ENCODE measurements around the gene ENTREP1.

The ENTREP1 gene, protein sequence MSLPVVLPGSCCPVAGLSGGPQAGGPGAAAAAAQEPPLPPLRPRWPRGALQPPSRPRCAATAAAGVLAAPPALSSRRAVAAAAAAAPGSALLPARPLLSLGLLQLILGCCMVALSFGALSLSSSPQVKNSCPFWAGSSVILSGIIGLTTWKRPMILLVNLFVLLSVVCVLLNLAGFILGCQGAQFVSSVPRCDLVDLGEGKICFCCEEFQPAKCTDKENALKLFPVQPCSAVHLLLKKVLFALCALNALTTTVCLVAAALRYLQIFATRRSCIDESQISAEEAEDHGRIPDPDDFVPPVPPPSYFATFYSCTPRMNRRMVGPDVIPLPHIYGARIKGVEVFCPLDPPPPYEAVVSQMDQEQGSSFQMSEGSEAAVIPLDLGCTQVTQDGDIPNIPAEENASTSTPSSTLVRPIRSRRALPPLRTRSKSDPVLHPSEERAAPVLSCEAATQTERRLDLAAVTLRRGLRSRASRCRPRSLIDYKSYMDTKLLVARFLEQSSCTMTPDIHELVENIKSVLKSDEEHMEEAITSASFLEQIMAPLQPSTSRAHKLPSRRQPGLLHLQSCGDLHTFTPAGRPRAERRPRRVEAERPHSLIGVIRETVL

GRCh38 chr9:69324549-69325401 is at the start of gene ENTREP1:
Gene ENTREP1 (plus strand): TSS chr9:69325215. CDS start chr9:69325310, 95 bp downstream.
- H3K4me3 ChIP-seq (ENCODE audit: low read depth, low read length): no peak within 1 kb of the TSS
- DNase-seq (ENCODE audit: low read depth): no peak
- TF ChIP-seq CTCF (IDR thresholded peaks at IDR 0.05; ENCODE audit: low read depth, low read length): no peak
- no peak for TF ChIP-seq POLR2A (IDR thresholded peaks at IDR 0.05; ENCODE audit: extremely low read depth, insufficient read length)
- no peak for TF ChIP-seq MYC (IDR thresholded peaks at IDR 0.05; ENCODE audit: low read depth, low read length)
- TF ChIP-seq, protein P1, sequence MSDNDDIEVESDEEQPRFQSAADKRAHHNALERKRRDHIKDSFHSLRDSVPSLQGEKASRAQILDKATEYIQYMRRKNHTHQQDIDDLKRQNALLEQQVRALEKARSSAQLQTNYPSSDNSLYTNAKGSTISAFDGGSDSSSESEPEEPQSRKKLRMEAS (IDR thresholded peaks at IDR 0.05; ENCODE audit: low read depth, low read length): no peak

GRCh38 chr9:69276775-69277174 is 48.2 kb upstream of the ENTREP1 start:
- H3K4me3 ChIP-seq (ENCODE audit: low read depth, low read length): no peak overlapping the region
- TF ChIP-seq, protein P1 (IDR thresholded peaks at IDR 0.05; ENCODE audit: low read depth, low read length): no peak
- no peak for TF ChIP-seq POLR2A (IDR thresholded peaks at IDR 0.05; ENCODE audit: extremely low read depth, insufficient read length)
- DNase-seq (ENCODE audit: low read depth): no peak

GRCh38 chr9:69279084-69279731 is 45.8 kb upstream of the ENTREP1 start:
- H3K4me3 ChIP-seq (ENCODE audit: low read depth, low read length): no peak overlapping the region
- no peak for DNase-seq (ENCODE audit: low read depth)
- TF ChIP-seq, protein P1 (IDR thresholded peaks at IDR 0.05; ENCODE audit: low read depth, low read length): no peak
- TF ChIP-seq CTCF (IDR thresholded peaks at IDR 0.05; ENCODE audit: low read depth, low read length): no peak
- no peak for TF ChIP-seq POLR2A (IDR thresholded peaks at IDR 0.05; ENCODE audit: extremely low read depth, insufficient read length)
- TF ChIP-seq MYC (IDR thresholded peaks at IDR 0.05; ENCODE audit: low read depth, low read length): no peak

- DNase-seq (ENCODE audit: low read depth): no peak
- TF ChIP-seq MYC (IDR thresholded peaks at IDR 0.05; ENCODE audit: low read depth, low read length): no peak
- no peak for TF ChIP-seq POLR2A (IDR thresholded peaks at IDR 0.05; ENCODE audit: extremely low read depth, insufficient read length)
- TF ChIP-seq CTCF (IDR thresholded peaks at IDR 0.05; ENCODE audit: low read depth, low read length): no peak
- TF ChIP-seq, protein P1 (IDR thresholded peaks at IDR 0.05; ENCODE audit: low read depth, low read length): no peak
- no peak overlapping the region for H3K4me3 ChIP-seq (ENCODE audit: low read depth, low read length)
Observed at GRCh38 chr9:69279733-69280132, 45.3 kb upstream of the ENTREP1 start.

- H3K4me3 ChIP-seq (ENCODE audit: low read depth, low read length): no peak overlapping the region
- DNase-seq (ENCODE audit: low read depth): no peak
- TF ChIP-seq MYC (IDR thresholded peaks at IDR 0.05; ENCODE audit: low read depth, low read length) (no peak), POLR2A (IDR thresholded peaks at IDR 0.05; ENCODE audit: extremely low read depth, insufficient read length) (no peak), CTCF (IDR thresholded peaks at IDR 0.05; ENCODE audit: low read depth, low read length) (no peak)
- TF ChIP-seq, protein P1 (IDR thresholded peaks at IDR 0.05; ENCODE audit: low read depth, low read length): no peak
Observed at GRCh38 chr9:69283003-69283402, 42.0 kb upstream of the ENTREP1 start.
